Left hindlimb (tissue), 1 donor: ENCODE data around the gene SP7.
"Not testable (repeated sequence)": the region's sequence is repeated elsewhere in the genome, so short reads cannot be mapped to it uniquely, and the experiment has no call there.

ENCODE experiments used
- DNase-seq: peaks from one replicate; pipeline ENCODE4 v3.0.0-alpha.2; 2018

The SP7 gene

DNA sequence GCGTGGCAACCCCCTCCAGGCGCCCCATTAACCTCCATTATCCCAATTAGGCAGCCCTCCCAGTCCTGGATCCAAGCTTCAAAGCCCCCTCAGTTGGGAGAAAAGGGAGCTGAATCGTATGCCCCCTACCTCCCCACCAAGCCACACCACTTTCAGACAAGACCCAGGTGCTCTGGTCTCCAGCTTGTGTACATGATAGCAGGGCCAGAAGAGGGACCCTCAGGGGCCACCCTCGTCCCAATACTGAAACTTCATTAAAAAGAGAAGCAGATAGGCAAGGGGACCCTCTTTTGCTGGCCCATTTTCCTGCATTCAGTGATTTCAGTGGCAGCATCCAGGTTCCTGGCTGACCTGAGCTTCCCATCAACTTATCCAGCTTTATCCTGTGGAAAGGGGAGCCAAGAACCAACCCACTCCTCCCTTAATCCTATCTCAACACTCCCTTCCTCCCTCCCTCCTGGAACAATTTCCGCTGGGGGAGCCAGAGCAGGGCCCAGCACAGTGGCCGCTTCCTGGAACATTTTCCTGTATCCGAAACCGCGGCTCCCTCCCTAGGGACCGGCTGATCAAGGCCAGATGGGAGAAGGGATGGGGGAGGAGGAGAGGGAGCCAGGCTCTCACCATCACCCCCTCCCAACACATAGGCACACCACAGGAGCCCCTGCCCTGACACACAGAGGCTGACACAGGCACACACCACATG is 9.5 kb upstream of the SP7 start:
- DNase-seq: peak; percentile 85

DNA sequence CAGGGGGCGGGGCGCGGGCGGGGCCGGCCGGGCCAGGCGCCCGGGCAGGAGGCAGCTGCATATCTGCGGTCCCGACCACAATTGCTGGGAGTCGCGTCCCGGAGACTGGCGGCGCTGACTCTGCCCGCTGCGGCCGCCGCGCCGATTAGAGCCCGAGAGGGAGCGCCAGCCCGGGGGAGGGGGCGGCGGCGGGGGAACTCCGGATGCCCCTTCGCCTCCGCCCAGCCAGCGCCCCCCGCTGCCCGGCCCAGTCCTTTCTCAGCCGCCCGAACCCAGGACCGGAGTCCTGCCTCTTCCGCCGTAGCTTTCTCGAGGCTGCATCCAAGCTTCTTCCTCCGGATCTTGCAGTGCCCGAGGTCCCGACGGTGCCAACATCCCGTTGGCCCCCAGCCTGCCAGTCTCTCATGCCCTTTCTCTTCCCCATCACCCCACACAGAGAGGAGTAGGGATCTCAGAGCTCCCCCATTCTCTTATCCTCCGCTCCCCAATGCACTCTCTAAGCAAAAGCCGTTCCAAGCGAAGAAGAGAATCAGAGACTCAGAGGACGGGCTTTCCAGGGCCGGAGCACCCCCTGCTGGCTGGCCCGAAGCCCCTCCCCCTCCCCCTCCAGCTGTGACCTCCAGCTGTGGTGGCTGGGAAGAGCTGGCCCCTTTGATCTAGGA is 8.8 kb upstream of the SP7 start:
- peak; percentile 89 for DNase-seq

DNA sequence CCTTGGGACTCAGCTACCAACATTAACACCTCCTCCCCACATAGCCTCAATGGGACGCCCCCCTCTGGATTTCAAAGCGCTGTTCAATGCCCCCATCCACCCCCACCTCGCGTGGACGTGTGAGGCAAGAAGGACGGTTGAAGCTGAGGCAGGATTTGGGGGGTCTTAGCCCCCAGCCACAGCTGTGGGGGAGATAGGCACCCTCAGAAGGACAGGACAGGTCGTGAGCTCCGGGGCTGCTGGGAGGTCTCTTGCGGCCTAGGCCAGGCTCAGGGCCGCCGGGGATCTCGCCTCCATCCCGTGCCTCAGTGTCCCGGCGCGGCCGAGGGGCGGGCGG is 8.3 kb upstream of the SP7 start:
- DNase-seq: no peak

DNA sequence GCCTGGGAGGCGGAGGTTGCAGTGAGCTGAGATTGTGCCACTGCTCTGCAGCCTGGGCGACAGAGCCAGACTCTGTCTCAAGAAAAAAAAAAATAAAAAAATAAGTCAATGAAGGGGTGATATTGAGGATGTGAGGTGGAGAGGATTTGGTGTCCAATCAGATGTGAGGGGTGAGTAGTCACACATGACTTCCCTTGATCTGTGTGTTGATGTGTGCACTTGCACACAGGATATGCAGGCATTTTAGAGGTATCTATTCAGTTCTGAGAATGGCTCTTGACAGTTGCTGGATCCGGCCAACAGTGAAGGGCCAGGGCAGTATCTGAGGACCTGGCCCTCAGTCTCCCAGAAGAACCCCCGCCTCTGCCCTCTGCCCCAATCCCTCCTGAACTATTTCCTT is 7.8 kb upstream of the SP7 start:
- no peak for DNase-seq

DNA sequence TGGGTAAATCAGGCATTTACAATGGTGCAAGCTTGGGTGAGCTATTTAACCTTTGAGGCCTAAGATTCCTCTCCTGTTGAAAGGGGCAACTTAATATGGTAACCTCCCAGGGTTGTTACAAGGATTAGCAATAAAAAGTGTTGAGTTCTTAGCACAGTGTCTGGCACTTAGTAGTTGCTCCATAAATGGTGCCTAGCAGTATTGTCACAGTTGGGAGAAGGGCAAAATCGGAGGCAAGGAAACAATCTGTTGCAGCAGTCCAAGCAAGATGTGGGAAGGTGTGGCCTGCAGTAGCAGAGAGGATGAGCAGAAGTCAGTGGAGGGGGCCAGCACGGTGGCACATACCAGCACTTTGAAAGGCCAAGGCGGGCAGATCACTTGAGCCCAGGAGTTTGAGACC is 7.3 kb upstream of the SP7 start:
- DNase-seq: no peak

DNA sequence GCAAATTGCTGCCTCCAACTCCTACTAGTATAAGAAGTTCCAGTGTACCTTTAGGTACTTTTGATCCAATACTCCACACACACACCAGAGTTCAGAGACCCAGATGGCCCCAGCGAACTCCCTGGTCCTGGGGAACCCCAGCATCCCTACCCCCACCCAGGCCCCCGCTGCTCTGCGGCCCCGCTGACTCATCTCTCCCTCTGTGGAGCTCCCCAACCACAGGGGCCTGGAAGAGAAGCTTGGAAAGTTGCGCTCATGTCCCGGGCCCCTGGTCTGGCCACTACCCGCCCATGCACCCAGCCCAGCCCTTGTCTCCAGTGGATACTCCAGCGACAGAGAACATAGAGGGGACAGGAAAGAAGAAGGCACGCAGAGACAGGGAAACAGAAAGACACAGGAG is 4.2 kb upstream of the SP7 start:
- DNase-seq: no peak

DNA sequence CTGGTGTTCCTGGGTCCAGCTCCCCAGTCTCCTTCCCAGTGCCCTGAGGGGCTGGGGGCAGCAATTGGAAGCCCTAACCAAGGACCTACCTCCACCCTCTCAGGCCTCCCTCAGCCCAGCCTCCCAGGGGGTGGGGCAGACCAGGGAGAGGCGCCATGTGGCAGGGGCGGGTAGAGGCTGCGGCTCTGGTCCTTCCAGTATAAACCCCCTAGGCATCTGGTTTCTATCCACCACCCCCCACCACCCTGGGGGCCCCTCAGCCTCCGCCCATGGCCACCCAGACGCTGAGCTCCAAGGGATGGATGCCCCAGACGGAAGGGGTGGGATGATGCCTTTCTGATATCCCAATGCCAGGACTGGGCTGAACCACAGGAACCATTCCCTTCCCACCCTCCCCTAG is 2.8 kb upstream of the SP7 start:
- peak; percentile 79 for DNase-seq

DNA sequence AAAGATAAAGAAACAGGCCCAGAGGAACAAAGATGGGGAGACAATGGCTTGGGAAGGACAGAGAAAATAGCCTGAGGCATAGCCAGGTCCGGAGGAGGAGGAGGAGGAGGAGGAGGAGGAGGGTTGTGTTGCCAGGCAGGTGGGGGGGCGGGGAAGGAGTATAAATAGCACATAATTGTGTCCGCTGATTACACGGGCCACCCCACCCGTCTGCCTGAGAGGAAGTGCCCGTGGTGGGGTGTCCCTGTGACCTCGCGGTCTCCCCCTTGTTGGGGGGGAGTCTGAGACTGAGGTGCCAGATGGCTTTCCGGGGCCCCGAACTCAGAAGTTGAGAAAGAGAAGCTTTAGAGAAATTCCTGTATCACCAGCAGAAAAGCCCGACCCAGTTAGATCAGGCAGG is 1.9 kb upstream of the SP7 start:
- no peak for DNase-seq

DNA sequence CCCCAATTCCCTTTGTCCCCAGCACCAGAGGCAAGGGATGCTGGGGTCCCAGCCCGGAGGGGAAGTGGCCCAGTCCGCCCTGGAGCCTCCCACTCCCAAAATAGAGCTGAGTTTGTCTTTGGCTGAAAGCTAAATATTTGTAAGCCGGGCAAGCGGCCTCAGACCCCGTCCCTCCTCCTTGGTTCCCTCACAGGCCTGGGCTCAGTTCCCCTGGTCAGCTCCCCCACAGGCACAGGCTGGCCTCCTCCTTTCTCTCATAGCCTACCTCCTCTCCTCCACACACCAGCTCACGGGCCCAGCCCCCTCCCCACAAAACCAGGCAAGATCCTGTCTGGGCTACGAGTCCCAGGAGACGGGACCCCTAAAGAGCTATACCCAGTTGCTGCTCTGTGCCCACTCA is 1.3 kb downstream of the SP7 start:
- DNase-seq: no peak

DNA sequence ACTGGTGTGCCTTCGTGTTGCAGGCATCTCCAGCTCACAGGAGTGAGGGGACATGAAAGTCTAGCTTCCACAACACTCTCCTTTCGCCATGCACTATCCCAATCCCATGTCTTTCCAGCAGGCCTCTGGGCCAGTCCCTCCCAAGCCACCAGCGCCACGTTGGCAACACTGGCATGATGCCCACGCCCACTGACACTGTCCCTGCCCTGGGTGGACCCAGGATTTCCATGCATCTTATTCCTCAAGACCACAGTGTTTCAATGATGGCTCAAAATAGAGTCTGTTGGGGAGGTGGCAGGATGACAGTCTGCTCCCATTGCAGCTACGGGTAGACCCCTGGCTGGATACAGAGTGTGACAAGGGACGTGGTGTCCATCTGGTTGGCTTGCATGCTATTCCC is 2.3 kb downstream of the SP7 start:
- peak; percentile 62 for DNase-seq

DNA sequence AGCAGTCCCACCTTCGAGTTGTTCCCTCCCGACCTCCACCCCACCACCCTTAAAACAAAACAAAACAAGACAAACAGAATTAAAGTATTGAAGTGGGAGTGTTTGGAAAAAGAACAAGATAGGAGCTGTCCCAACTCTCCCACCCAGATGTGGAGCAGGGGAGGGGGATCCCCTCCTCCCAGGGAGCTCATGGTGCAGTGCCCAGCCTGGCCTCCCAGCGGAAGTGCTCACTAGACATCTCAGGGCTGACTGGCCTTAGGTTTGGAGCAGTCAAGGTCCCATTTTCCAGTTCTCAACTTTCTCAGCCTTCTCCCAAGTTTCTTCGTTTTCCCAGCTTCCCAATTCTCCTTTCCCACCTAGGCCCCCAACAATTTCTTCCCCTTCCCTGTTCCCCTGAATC is 2.9 kb downstream of the SP7 start:
- DNase-seq: no peak

DNA sequence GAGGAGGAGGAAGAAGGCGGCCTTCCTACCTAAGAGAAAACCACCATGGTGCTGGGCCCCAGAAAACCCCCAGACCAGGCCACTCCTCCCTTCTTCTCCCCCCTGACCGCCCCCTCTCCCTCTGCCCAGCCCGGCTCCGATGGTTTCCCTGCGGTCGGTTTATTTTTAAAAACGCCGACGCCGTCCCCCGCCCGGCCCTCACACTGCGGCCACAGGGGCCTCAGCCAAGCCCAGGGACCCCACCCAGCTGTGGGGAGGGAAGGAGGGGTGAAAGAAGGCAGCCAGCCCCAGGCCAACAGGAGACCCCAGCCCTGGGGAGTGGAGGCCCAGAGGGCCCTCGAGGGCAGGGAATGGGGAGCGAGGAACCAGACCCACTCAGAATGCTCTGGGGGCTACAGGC is 3.4 kb downstream of the SP7 start:
- peak; percentile 75 for DNase-seq

DNA sequence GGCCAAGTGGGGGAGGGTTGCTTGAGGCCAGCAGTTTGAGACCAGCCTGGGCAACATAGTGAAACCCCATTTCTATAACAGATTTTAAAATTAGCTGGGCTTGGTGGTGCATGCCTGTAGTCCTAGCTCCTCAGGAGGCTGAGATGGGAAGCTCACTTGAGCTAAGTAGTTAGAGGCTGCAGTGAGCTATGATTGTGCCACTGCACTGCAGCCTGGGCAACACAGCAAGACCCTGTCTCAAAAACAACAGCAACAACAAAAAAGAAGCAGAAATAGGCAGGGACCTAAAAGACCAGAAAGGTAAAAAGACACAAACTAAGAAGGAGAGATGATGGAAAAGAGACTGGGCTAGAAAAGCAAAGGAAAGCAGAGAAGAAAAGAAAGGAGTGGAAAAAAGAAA is 3.8 kb downstream of the SP7 start:
- DNase-seq: not testable (repeated sequence)

DNA sequence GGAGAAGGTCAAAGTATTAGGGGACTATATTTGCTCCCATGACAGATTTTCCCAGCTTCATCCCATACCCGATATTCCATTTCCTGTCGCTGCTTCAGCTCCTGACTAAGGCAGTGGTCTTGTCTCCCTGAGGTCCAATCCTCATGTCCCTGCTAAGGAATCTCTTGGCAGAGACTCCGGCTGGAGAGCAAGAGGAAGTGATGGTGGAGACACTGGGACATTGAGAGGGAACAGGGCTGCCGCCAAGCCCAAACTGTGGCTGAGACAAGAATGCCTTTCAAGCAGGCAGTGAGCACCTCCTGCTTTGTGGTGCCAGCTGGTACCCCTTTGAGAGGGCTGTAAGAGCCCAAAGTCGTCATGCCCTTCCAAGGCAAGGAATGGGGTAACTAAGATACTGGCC is 5.5 kb downstream of the SP7 start:
- no peak for DNase-seq

DNA sequence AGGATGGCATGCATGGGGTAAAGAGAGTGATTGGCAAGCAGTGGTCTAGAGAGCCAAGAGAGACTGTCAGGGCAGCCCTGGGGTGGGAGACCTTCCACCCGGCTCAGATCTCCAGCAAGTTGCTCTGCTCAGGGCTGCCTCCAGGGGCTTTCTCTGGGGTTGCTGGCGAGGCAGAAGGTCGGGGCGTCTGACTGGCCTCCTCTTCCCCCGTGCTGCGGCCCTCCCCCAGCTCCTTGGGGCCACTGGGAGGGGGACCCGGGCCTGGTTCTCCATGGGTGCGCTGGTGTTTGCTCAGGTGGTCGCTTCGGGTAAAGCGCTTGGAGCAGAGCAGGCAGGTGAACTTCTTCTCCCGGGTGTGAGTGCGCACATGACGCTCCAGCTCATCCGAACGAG is 8.1 kb downstream of the SP7 start:
- no peak for DNase-seq

DNA sequence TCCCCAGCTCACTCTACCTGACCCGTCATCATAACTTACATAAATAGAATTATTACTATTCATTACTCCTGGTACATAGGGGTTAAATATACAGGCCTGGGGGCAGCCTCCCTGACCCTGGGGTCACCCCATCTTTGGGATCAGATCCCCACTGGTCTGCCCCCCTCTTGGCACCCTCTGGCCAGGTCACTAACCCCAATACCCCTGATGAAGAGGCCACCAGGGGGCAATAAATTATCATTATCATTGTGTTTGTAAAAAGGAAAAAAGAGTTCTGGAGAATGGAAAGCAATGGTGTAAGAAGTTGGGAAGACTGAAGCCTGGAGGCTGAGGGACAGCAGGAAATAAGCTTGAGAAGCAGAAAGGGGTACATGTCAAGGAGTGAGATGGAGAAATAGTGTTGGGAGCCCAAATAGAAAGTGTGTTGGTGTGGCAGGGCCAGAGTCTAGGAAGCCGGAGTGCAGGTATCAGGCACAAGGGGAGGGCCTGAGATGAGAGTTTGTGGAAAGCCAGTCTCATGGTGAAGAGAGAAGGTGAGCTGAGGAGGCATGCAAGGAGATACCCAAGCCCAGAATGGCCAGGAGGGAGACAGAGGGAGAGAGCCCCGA is 8.6 kb downstream of the SP7 start:
- DNase-seq: no peak

DNA sequence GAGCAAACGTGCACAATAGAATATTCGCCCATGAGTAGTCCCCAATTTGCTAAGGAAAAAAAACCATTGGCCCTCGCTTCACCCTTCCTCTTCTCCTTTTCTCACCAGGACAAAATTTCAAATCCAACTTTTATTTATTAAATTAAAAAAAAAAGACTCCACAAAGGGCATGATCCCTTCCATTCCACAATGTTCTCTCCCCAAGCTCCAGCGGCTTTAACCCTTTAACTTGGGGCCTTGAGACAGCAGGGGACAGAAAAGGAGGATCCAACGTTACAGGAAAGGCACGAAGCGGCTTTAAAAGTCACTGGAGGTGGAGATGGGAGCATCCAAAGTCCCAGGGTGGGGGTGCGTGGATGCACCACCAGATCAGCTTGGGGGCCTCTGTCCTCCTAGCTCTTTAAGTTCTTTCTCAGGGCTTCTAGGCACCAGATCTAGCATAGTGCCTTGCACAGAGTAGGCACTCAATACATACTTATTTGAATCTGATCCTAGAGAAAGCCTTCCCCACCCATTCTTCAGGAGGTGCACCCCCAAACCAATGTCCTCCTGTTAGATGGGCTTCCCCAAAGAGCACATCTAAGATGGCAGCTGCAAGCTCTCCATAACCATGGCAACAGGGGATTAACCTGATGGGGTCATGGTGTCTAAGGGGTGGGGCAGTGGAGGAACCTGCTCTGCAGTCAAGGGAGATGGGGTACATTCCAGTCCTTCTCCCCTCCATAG is 9.5 kb downstream of the SP7 start:
- DNase-seq: no peak

DNA sequence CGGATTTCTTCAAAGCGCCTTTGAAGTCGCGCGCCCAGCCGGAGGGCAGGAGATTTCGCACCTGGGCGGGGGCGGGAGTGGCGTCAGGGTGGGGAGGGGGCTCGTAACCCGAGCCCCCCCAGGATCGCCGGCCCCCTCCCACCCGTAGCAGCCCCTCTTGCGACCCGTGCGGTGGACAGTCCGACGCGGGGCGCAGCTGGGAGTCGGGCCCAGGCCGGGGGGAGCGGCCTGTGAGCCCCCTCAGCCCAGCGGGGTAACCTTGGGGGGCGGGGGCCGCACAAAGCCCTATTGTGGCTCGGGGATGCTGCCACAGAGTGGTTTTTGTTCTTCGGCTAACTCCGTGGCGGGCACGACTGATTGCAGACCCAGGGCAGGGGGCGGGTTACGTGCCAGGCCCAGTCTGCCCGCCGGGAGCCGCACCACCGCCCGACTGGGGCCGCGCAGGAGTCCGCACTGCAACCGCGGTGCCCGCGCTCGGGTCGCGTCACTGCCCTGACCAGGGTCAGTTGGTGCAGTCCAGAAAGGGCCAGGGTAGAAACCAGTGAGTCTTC is 10.6 kb downstream of the SP7 start:
- DNase-seq: peak; percentile 77

DNA sequence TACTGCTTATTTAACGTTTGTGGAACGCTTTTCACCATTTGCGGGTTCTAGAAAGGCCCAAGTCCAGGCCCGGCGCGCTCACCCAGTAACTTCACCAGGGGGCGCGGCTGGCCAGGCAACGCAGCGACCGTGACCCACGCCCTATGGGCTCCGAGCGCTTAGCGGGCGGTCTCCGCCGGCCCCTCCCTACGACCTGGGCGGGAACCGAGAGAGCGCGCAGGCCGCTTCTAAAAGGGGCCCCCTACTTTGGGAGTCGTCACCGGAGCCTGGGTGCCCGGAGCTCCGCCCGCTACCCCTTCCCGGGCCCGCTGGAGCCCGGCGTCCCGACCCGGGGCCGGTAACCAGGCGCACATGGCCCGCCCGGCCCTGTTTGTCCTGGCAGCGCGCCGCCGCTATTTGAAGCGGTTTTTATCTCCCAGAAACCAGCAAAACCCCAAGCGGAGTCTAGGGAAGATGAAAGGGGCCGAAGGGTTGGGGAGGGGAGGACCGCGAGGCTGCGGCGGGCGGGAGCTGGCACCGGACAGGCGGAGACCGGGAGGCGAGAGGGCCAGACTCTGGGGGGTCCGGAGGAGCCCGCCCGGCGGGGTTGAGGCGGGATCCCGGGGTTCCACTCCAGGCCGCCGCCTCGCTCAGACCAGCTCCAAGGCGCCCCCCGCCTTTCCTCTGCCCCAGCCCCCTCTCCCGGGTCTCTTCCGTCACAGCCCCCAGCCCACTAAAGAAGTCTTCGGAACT is 11.2 kb downstream of the SP7 start:
- DNase-seq: peak; percentile 95

DNA sequence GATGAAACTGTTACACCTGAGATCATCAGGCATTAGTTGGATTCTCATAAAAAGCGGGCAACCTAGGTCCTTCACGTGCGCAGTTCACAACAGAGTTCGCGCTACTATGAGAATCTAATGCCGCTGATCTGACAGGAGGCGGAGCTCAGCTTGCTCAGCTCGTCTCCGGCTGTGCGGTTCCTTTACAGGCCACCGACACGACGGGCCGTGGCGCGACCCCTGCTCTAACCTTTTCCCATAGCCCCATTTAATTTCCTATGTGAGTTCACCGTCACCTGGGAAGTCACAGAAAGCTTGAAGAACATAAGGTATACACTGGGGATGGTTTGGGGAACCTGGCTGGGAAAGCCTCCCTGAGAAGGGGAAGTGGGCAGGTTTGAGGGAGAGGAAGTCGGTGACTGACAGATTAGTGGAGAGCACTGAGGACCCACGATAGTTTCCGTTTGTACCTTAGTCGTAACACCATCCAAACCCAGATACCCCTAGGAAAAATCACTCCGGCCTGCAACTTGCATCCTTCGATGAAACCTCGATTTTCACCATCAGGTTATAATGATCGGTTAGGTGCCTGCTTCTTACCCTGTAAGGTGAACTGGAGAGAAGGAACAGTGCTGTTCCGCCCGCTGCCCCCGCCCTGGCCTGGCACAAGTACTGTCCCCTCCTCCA is 11.9 kb downstream of the SP7 start:
- DNase-seq: no peak

DNA sequence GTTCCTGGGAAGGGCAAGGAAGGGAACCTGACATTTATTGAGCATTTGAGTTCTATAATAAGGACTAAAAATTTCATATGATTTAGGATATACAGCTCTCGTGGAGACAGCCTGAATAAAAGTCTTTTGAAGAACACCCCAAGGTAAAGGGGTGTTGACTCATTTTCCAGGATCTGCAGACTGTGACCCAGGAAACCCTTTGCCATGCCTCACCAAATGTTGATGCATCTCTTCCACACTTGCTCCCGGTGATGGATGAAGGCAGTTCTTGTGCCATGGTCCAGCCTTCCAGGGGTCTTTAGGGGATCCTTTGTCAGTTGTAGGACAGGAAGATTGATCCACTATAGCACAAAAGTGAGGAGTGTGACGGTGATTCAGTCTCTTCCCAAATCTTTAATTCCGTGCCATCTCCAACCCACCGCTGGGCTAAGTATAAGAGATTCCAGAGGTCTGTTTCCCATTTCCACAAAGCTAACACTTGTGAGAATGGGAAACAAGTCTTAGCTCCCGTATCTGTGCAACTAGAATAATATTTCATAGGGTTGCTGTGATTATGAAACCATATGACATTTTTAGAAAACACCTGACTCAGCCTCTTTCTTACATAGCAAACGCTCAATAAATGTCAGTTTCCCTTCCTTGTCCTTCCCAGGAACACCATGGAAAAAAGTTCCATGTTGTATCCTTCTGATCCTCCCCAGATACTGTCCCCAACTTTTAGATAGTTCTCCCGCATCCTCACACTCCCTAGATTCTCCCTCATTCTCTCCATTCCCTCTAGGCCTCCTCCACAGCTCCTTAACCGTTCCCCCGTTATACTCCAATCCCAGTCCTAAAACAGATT is 15.6 kb downstream of the SP7 start:
- DNase-seq: no peak
